ENCODE measurements around the gene PKHD1. TPM values are rescaled to one million over a fixed set of nuclear protein-coding genes. Genes with fewer than 3 reads are reported as not detected.

The PKHD1 gene
- total and polyA plus RNA-seq, 2 of the 8 experiments (the other 6 are each of a cell fraction or from before 2014, with no cell fraction given), result 0.06 to 0.09 TPM

DNA sequence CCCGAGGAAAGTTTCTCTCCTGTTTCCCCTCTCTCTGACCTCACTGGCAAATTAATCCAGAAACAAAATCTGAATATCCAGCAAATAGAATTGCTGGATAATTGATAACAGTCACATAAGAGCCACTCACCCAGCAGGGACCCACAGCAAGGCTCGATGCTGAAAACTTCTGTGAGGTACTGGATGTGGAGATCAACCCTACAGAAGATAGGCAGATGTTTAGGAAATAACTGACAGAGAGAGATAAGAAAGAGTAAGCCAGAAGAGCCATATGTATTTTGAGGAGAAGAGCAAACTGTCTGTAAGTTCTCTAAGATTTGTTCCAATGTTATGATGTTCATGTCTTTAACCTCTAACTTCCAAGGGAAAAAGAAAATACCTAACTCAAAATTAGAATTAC is 59.7 kb downstream of the PKHD1 start:
- CTCF ChIA-PET (ENCODE audit: partially characterized antibody), result interaction anchor here (5.9 kb wide), 1 partner anchor 7 kb away, joined by 29 read pairs; no protein-coding TSS in a partner anchor
- no peak overlapping the region for H3K14ac ChIP-seq (ENCODE audit: insufficient read length)
- TF ChIP-seq SUZ12 (IDR thresholded peaks at IDR 0.05; ENCODE audit: low read length) (no peak), BACH1 (IDR thresholded peaks at IDR 0.05; ENCODE audit: low read length) (no peak), POLR2AphosphoS5 (IDR thresholded peaks at IDR 0.05; ENCODE audit: low read depth, low read length) (no peak), CBX5 (IDR thresholded peaks at IDR 0.05; ENCODE audit: low read depth, low read length) (no peak), RXRA (IDR thresholded peaks at IDR 0.05; ENCODE audit: insufficient read depth, low read depth, low read length) (no peak), POU5F1 (IDR thresholded peaks at IDR 0.05; ENCODE audit: low read depth, low read length) (no peak), JUN (IDR thresholded peaks at IDR 0.05; ENCODE audit: low read depth, low read length) (no peak), TCF12 (IDR thresholded peaks at IDR 0.05; ENCODE audit: low read depth, low read length) (no peak), SIRT6 (IDR thresholded peaks at IDR 0.05; ENCODE audit: low read length) (no peak), CHD2 (IDR thresholded peaks at IDR 0.05; ENCODE audit: low read length) (no peak), SIX5 (IDR thresholded peaks at IDR 0.05; ENCODE audit: low read depth, low read length) (no peak)
- TF ChIP-seq, protein P1, sequence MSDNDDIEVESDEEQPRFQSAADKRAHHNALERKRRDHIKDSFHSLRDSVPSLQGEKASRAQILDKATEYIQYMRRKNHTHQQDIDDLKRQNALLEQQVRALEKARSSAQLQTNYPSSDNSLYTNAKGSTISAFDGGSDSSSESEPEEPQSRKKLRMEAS (IDR thresholded peaks at IDR 0.05), result no peak

More for the DNA sequence above, 59.7 kb downstream of the PKHD1 start:
- H4K8ac ChIP-seq (ENCODE audit: extremely low read depth, insufficient read depth, low read length), result no peak overlapping the region
- no peaks in the 10 kb centered on the region for H4K20me1 ChIP-seq (replicated peaks in 1 of 2; ENCODE audit: control insufficient read depth in 1 of 2, insufficient read depth in 2 of 2, low read length in 2 of 2)
- H2AK5ac ChIP-seq (ENCODE audit: low read depth, low read length), result no peak overlapping the region
- H3K27ac ChIP-seq (ENCODE audit: low read depth, low read length), result no peak overlapping the region
- H3K9ac ChIP-seq (replicated peaks in 1 of 4; ENCODE audit: extremely low read depth in 1 of 4, low read depth in 3 of 4, low read length in 3 of 4), result no peak overlapping the region
- H3K36me3 ChIP-seq (ENCODE audit: control insufficient read depth in 2 of 4, insufficient read depth in 4 of 4, low read length in 3 of 4), result no peaks in the 10 kb centered on the region
- H2BK120ac ChIP-seq (replicated peaks; ENCODE audit: low read depth, low read length), result no peak overlapping the region
- no peak overlapping the region for H4K5ac ChIP-seq (ENCODE audit: insufficient read length, low read depth, low read length)
- no peaks in the 10 kb centered on the region for H3K79me1 ChIP-seq (ENCODE audit: low read depth, low read length)
- no peaks in the 10 kb centered on the region for H3K27me3 ChIP-seq (replicated peaks in 1 of 4; ENCODE audit: control insufficient read depth in 3 of 4, extremely low read depth in 1 of 4, insufficient read depth in 3 of 4, low read length in 3 of 4)
- no peak overlapping the region for H2BK15ac ChIP-seq (ENCODE audit: low read length)
- H3K23me2 ChIP-seq (ENCODE audit: low read depth, low read length), result no peaks in the 10 kb centered on the region
- H3K9me3 ChIP-seq (ENCODE audit: insufficient read depth in 2 of 2, low read depth in 1 of 2, low read length in 1 of 2), result 0 out of 4 replicates have a peak, but pooled peaks cover 0 to 1% of the 10 kb centered on the region in 2 experiments
- no peak overlapping the region for H4K91ac ChIP-seq (replicated peaks; ENCODE audit: insufficient read length, low read length)
- WGBS, 2 experiments (ENCODE audit: extremely low coverage in 1 of 2, insufficient coverage in 1 of 2, insufficient read length in 1 of 2, insufficient replicate concordance in 2 of 2, low coverage in 1 of 2, low lambda C conversion rate in 2 of 2, missing lambda C conversion rate in 1 of 2), result 89% methylated on average over 2 of the region's 2 CpGs; no CpG with 5 or more reads in 1 of the 2 experiments
- no peak overlapping the region for H3K4me2 ChIP-seq (ENCODE audit: insufficient read depth in 1 of 2, low read depth in 2 of 2, low read length in 2 of 2)
- no peak overlapping the region for H3K23ac ChIP-seq (ENCODE audit: insufficient read length)
- POLR2A ChIA-PET (ENCODE audit: partially characterized antibody), result no interaction called here
- H3K4ac ChIP-seq (replicated peaks; ENCODE audit: insufficient read length, low read depth, low read length), result no peak overlapping the region
- no peak overlapping the region for H3K56ac ChIP-seq (replicated peaks; ENCODE audit: insufficient read length, low read depth, low read length)
- no peak overlapping the region for H3K18ac ChIP-seq (ENCODE audit: extremely low read depth, low read length)
- H3K4me3 ChIP-seq (ENCODE audit: extremely low read depth in 1 of 4, insufficient read depth in 2 of 4, low read depth in 3 of 4, low read length in 4 of 4), result no peak overlapping the region
- FAIRE-seq (no peak), DNase-seq (ENCODE audit: low read depth in 1 of 2, low spot score in 2 of 2) (no peak)
- no peaks in the 10 kb centered on the region for H3K4me1 ChIP-seq (replicated peaks in 1 of 4; ENCODE audit: control insufficient read depth in 3 of 4, insufficient read depth in 4 of 4, low read length in 3 of 4)
- no peak overlapping the region for H2BK20ac ChIP-seq (ENCODE audit: low read length)
- H2BK5ac ChIP-seq (ENCODE audit: low read depth, low read length), result no peak overlapping the region
- no peak overlapping the region for H2BK12ac ChIP-seq (ENCODE audit: low read depth, low read length)
- no peak overlapping the region for H2AFZ ChIP-seq (ENCODE audit: low read length)
- no peaks in the 10 kb centered on the region for H3K79me2 ChIP-seq (ENCODE audit: control insufficient read depth in 1 of 2, insufficient read depth in 2 of 2, low read length in 2 of 2)

Measured in H1 (cell line).